NT2/D1 (cell line): ENCODE results near the gene CTSO.

Experiments
- SUZ12 ChIP-seq: IDR thresholded peaks from 2 replicates; pipeline ENCODE4 v1.6.1; 2011; ENCODE audit not compliant: insufficient read length, insufficient read depth; ENCODE audit errors: extremely low read depth
- YY1 ChIP-seq: IDR thresholded peaks from 2 replicates; pipeline ENCODE4 v1.6.1; 2011; ENCODE audit not compliant: insufficient read length, insufficient read depth
- ZNF274 ChIP-seq: IDR thresholded peaks from 2 replicates; pipeline ENCODE4 v1.6.1; 2011; ENCODE audit warnings: mild to moderate bottlenecking, low read depth, low read length

- TF ChIP-seq SUZ12 (no peak), YY1 (no peak), ZNF274 (no peak)
Measured at GRCh38 chr4:156000491-156000890, 46.8 kb upstream of the CTSO start.
